HPDE6-E6E7 (cell line): Measurements from ENCODE around the gene WHRN.
A peak's percentile ranks its signal among the peaks of the same experiment; 100 is the strongest.

Source experiments
- DNase-seq: peaks from one replicate; pipeline ENCODE4 v3.0.0; 2011; ENCODE audit warnings: missing footprints; ENCODE audit errors: extremely low spot score

WHRN gene

DNA sequence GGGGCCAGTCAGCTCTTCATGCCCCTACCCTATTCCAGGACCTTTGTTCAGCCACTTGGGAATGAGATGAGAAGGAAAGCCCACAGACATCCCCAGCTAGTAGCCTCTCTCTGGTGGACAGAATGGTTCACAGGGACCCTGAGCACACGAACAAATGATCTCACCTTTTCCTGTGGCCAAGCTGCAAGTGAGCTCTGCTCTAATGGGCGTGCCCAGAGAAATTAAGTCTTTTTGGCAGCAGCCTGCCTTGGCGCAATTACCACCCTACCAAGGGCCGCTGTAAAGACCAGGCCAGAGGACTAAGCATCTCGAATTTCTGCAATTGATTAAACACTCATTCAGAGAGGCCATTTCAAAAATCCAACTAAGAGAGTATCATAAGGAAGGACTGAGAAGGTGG lies 56.0 kb downstream of the WHRN start:
- no peak for DNase-seq

- no peak for DNase-seq
Measured at GRCh38 chr9:114448706-114449105, 56.6 kb downstream of the WHRN start.

DNA sequence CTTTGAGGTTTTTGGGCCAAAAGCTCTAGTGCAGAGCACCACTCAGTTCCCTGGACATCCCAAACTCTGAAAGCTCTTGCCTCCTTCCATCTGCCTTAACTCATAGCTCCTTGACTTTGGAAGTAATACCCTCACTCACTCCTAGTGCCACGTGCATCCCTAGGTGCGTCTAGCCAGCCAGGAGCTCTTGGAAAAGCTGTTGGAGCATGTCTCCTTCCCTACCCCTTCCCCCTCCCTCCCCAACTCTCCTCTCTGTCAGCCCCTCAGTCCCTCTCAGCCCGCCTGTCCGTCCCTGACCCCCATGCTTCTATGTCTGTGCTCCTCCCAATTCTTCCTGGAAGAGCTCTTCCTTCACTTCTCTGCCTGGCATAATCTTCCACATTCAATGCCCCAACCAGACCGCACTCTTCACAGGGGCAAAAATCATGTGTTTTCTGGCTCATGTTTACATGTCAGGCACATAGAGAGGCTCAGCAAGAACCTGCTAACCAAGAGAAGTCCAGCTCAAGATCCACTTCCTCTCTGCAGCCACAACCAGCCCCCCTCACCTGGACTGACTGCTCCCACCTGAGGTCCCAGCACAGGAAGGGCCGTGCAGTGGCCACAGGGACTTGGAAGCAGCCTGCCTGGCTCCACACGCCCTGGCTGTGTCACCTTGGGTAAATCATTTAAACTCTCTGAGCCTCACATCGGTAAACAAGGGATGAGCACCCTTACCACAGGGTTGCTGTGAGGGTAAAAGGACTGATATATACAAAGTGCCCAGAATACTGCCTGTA lies 58.4 kb downstream of the WHRN start:
- DNase-seq = no peak

DNA sequence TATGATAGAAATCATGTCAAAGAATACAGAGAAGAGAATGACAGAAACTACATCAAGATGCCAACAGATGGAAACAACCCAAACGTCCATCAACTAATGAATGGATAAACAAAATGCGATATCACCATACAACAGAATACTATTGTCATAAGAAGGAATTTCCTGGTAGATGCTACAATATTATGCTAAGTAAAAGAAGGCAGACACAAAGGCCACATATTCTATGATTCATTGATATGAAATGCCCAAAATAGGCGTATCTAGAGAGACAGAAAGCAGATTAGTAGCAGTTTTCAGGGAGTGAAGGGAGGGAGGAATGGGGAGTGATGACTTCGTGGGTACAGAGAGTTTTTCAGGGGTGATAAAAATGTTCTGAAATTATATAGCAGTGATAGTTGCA lies 59.2 kb downstream of the WHRN start:
- no peak for DNase-seq

DNA sequence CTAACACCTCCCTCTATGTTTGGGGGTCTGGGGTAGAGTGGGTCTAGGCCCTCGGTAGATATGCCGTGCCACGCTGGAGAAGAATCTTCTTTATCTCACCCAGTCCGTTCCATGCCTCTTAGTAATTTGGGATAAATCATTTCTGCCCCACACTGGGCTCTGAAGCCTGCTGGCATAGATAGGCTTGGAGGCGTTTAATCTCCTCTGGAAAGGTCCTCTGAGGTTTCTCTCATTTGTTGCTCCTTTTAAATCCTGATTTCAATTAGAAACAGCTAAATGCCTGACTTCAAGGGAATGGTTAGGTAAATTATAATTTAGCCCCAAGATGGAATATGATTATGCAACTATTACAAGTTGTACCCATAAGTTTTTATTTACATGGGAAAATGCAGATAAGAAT lies 59.7 kb downstream of the WHRN start:
- DNase-seq = no peak

GRCh38 chr9:114442022-114442421 lies 63.3 kb downstream of the WHRN start:
- DNase-seq = no peak

- no peak for DNase-seq
Measured at GRCh38 chr9:114437401-114437893, 67.8 kb downstream of the WHRN start.

DNA sequence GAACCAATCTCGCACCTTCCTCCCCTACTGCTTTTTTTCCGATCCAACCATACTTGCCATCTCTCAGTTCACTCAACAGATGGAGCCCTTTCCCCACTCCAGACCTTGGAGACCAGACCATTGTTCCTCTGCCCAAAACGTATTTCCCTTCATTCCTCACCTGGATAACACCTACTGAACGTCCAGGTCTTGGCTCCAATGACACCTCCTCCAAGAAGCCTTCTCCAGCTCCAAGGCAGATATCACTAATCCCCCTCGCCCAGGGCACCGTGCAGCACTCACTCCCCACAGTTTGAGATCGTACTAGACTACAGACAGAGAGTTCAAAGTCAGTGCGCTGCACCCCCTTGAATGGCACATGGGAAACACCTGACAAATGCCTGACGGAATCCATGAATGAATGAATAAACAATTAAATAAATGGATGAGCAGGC lies 70.4 kb downstream of the WHRN start:
- peak; percentile 79 for DNase-seq

GRCh38 chr9:114433720-114434255 lies 71.5 kb downstream of the WHRN start:
- DNase-seq = no peak

DNA sequence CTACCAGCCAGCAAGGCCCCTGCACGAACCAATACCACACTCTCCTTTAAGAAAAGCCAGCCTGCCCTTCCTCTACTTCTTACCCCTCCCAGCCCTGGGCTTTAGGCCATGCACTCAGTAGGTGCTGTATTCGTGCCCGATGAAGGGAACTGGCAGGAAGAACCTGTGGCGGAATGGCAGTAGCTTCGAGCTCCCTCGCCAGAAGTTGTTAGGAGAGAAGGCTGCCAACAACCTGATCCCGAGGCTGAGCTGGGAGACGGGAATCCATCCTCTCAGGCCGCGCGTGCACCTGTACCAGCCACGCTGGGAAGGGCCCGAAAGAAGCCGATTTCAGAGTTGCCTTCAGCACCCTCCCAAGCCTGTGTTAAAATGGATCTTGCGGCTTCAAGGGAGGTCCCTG lies 72.2 kb downstream of the WHRN start:
- no peak for DNase-seq

- DNase-seq = no peak
Measured at GRCh38 chr9:114432323-114433067, 72.8 kb downstream of the WHRN start.

GRCh38 chr9:114431770-114432169 lies 73.5 kb downstream of the WHRN start:
- DNase-seq = no peak

GRCh38 chr9:114431003-114431402 lies 74.3 kb downstream of the WHRN start:
- no peak for DNase-seq

DNA sequence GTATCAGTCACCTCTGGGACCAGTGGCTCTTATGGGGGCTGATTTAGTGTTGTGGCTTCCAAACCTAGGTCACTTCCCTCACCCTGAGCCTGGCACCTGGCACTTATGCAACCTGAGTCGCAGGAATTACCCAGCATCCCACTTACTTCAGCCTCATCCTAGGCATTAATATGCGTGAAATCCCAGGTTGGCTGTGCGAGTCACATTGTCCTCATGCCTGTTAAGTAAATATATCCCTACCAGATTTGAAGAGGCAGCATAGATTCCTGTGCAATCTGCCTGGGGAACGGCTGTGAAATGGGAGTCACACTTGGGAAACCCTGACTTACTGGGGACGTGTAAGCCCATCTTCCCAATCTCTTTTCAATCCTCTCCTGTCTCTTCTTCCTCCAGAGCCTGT lies 74.8 kb downstream of the WHRN start:
- no peak for DNase-seq

DNA sequence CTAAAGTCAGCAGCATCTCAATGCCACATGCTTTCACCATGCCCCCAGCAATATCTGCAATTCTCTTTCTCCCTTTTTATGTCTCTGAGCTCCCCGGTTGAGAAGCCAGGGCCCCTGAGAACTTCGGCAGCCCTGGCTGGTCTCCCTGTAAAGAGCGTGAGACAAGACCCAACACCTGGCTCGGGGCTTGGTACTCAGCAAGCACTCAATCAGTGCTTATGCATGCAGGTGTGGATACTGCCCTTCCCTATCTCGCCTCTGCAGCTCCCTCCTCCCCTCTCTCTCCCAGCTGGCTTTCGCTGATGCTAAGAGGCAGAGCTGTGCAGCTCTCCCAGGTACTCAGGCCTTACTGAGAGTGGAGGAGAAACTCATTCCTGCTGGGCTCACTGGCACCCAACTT lies 75.8 kb downstream of the WHRN start:
- DNase-seq = no peak

DNA sequence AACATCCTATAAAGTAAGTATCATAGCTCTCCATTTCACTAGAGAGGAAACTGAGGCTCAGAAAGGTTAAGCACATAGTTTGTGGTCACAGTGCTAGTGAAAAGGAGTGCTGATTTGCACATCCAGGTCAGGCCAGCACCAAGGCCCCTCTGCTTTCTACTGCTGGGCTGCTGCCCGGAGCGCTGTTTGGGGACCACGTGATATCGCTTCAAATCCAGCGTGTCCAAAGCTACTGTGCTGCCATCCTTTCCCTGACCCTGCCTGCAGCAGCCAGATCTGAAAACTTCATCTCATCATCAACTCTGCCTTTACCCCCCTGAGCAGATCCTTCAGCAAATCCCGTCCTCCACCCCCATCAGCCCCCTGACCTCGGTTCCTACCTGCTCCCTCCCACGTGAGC lies 76.8 kb downstream of the WHRN start:
- no peak for DNase-seq

- DNase-seq = no peak
Measured at GRCh38 chr9:114427644-114428043, 77.6 kb downstream of the WHRN start.

DNA sequence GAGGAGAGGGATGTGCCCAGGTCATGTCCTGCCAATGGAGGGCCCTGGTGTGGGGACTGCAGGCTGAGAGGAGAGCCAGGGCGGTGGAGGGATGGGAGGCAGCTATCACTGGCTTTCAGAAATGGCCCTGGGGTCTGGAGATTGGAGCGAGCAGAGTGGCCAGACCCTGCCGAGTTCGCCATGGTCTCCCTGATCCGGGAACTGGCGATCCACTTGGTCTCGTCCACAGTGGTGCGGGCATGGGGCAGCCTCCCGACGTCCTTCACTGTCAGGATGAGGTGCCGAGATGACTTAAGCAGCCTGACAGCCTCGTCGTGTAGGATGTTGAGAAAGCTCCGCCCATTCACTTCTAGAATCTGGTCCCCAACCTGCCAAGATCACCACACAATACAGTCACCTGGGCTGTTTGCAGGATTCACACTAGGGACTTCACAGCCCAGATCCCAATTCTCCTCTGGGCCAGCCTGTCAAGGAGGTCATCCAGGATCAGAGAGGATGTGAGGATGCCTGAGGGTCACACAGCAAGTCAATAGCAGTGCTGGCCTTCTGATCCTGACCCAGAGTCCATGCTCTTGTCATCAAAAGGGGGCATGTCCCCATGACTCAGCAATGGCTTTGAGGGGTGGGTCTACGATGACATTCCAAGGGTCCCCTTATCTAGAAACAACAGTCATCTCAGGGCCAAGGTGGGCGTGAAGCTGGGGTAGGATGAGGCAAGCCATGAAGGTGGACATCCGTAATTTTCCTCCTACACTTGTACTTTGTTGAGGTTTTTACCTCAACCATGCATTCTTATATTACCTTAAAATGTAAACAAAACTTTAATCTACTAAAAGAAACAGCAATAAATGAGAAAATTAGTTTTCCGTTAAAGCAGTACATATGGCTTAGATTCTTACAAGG lies 79.0 kb downstream of the WHRN start:
- DNase-seq = no peak

DNA sequence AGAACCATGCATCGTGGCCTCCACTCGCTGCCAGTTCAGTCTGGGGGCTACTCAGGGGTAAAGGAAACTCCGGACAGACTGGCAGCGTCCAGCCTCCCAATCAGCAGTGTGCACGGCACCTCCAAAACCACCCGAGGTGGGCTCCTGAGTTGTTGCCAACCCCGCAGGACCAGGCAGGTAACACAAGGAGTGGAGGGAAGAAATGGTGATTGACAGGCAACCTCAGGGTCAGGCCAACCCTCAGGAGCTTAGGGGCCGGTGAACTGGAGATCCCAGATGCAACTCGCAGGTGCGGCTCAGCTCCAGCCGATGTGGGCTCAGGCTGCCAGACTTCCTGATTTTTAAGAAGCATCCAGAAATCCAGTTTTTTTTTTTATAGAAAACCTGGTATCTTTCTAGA lies 80.1 kb downstream of the WHRN start:
- DNase-seq = no peak

DNA sequence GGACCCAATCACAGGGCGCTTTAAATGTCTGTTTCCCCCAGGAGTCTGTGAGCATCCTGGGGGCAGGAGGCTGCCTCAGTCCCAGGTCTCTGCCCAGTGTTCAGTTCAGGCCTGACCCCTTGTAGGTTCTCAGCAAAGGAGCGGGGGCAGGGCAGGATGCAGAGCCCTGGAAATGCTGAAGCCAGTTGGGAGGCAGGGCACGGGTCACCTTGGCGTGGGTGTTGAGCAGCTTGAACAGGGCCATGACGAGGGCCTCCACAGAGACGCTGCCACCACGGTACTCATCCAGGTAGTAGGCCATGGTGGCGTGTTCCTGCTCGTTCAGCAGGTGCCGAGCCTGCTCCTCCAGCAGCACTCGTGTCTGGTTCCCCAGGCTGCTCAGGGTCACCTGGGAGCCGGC lies 81.1 kb downstream of the WHRN start:
- DNase-seq = no peak

GRCh38 chr9:114423181-114423580 lies 82.1 kb downstream of the WHRN start:
- no peak for DNase-seq

DNA sequence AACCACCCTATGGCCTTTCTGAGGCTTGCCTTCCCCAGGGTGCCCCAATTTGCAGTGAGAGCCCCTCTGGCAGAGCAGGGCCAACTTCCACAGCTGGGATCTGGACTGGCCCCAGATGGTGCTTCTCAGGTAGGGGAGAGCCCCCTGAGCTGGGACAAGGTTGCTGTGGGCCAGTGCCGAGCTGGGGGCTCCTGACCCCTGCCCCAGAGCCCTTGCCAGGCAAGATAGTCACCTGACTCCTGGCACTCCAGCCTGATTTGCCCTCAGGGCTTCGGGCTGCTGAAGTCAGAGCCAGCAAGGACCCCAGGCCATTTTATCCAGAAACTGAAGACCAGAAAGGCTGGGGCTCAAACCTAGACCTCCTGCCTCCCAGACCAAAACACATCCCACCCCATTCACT lies 84.1 kb downstream of the WHRN start:
- DNase-seq = no peak
